Astrocyte of the cerebellum (primary cell): ENCODE measurements around the gene INTS1.

Source experiments
- DNase-seq: peaks from one replicate; pipeline ENCODE4 v3.0.0-alpha.2; 2011; ENCODE audit warnings: low read depth
- H3K4me3 ChIP-seq: 2 replicates; pipeline ENCODE4 v1.5.1; 2011; ENCODE audit warnings: mild to moderate bottlenecking, low read depth, low read length, moderate library complexity
- in situ Hi-C: cut with HindIII; loops from 2 replicates; pipeline ENCODE4 v1.10.0; 2017; ENCODE audit warnings: low sequenced_read_pairs
- TF ChIP-seq, protein P1 (sequence below): IDR thresholded peaks from 2 replicates; pipeline ENCODE4 v1.5.1; 2012; ENCODE audit warnings: low read length, low read depth, moderate library complexity, mild to moderate bottlenecking; ENCODE audit errors: missing control alignments

INTS1 gene

DNA sequence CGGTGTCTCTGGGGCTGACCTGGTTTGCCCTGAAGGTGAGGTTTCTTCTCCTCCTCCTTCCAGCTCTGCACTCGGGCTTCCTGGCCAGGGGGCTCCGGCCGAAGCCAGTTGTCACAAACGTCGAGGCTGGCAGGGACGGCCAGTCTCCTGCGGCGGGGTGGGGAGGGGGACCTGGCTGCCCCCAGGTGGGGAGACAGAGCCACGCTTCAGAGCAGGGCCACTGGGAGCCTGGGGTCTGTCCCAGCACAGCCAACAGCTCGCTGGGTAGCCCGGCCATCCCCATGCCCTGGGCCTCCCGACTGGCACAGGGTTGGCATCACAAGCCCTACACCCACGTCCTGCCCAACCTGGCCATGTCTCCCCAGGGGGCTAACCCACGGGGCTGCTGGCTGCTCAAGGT, 65.4 kb downstream of the INTS1 start:
- in situ Hi-C loops, result no loop called here
- no peak overlapping the region for H3K4me3 ChIP-seq
- no peak for DNase-seq
- TF ChIP-seq, protein P1, sequence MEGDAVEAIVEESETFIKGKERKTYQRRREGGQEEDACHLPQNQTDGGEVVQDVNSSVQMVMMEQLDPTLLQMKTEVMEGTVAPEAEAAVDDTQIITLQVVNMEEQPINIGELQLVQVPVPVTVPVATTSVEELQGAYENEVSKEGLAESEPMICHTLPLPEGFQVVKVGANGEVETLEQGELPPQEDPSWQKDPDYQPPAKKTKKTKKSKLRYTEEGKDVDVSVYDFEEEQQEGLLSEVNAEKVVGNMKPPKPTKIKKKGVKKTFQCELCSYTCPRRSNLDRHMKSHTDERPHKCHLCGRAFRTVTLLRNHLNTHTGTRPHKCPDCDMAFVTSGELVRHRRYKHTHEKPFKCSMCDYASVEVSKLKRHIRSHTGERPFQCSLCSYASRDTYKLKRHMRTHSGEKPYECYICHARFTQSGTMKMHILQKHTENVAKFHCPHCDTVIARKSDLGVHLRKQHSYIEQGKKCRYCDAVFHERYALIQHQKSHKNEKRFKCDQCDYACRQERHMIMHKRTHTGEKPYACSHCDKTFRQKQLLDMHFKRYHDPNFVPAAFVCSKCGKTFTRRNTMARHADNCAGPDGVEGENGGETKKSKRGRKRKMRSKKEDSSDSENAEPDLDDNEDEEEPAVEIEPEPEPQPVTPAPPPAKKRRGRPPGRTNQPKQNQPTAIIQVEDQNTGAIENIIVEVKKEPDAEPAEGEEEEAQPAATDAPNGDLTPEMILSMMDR, result no peak

- in situ Hi-C loops, result no loop called here
- no peak for DNase-seq
- TF ChIP-seq, protein P1, result no peak
Observed at GRCh38 chr7:1438208-1438607, 66.0 kb downstream of the INTS1 start.

DNA sequence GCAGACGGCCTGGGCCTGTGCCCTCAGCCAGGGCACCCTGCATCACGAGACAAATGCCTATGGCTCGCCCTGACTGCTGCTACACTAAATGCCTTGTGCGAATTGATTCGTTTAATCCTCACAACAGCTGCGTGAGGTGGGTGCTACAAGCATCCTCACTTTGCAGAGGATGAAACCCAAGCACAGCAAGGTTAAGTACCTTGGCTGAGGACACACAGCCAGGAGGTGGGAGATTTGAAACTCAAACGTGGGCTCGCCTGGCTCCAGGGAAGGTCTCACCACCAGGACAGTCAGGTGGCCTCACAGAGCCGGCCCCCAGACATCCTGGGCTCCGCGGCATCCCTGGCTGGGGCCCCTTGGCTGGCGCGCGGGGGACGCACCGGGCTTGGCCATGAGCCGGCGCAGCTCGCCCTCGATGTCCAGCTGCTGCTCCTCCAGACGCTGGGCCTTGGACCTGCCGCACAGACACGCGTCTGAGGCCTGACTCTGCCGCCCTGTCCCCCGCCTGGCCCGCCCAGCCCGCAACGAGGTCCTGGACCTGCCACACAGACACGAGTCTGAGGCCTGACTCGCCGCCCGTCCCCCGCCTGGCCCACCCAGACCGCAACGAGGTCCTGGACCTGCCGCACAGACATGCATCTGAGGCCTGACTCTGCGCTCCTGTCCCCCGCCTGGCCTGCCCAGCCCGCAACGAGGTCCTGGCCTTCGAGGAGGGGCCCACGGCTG, 66.9 kb downstream of the INTS1 start:
- H3K4me3 ChIP-seq, result no peak overlapping the region
- in situ Hi-C loops, result no loop called here
- TF ChIP-seq, protein P1, result no peak
- DNase-seq, result no peak

More at GRCh38 chr7:1438208-1438607, 66.0 kb downstream of the INTS1 start:
- H3K4me3 ChIP-seq, result no peak overlapping the region

DNA sequence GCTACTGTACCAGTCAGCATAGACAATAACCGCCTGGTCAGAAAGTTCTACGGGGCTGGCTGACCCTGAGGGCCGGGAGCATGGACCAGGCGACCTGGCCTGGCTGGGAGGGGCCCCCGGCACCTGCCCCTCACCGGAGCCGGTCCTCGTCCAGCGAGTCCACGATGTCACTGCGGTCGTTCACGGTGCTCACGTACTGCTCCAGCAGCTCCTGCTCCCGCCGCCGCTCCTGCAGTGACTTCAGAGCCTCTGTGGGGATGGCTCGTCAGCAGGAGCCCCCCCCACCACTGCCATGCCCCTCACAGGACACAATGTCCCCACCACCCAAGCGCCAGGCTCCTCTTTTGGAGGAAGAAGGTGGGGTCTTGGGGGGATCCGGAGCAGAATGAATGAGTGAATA, 67.6 kb downstream of the INTS1 start:
- in situ Hi-C loops, result no loop called here
- no peak overlapping the region for H3K4me3 ChIP-seq
- no peak for DNase-seq
- TF ChIP-seq, protein P1, result no peak

DNA sequence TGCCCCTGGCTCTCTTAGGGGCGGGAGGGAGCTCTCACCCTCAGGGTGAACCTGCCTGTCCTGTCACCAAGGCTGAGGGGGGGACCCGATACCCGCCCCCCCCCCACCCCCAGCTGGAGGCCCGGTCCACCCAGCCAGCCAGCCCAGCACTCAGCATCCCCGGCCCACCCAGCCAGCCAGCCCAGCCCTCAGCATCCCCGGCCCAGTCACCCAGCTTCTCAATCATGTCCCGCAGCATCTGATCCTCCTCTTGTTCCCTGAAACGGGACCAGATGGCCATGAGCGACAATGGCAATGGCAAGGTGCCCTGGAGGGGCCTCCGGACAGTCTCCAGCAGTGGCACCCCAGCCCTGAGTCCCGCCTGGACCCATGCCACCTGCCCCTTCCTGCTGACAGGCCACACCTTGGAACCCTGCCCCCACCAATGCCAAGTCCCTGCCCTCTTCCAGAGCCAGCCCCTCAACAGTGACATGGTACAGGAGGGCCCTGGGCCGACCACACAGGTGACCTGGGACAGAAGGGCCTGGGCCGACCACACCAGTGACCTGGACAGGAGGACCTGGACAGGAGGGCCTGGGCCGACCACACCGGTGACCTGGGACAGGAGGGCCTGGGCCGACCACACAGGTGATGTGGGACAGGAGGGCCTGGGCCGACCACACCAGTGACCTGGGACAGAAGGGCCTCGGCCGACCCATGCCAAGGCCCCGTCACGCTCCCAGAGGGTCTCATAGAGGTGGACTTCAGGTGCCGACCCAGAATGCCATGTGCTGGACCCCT, 69.1 kb downstream of the INTS1 start:
- TF ChIP-seq, protein P1, result no peak
- no peak overlapping the region for H3K4me3 ChIP-seq
- no peak for DNase-seq
- in situ Hi-C loops, result no loop called here

DNA sequence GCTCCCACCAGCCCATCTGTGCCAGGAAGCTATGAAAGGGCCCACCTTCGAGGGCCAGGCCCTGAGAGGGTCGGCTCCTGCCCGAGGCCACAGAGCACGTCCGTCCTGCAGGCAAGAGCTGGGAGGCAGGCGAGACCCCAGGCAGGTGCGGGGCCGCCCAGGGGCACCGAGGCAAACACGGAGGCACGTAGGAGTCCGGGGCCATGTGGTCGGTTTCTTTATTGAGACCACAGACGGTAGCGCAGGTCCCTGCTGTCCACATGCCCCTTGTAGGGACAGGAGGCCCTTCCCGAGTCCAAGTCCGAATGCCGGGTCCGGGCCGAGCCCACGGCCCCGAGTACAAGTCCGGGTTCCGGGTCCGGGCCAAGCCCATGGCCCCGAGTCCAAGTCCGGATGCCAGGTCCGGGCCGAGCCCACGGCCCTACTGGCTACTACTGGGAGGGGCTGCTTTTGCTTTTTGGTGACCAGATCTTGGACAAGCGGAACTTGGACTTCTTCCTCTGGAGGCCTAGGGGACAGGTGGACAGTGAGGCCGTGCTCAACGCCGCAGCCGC, 69.9 kb downstream of the INTS1 start:
- in situ Hi-C loops, result no loop called here
- H3K4me3 ChIP-seq, result no peak overlapping the region
- DNase-seq, result no peak
- TF ChIP-seq, protein P1, result no peak
